ENCODE results near the gene CRIM1. TPM values are rescaled to one million over a fixed set of nuclear protein-coding genes. Genes with fewer than 3 reads are reported as not detected.
A peak's percentile ranks its signal among the peaks of the same experiment; 100 is the strongest.

Gene CRIM1
- total RNA-seq, 1 donor from 2014 or later: 273 TPM

- Histone ChIP-seq H3K4me3 (no peak overlapping the region), H3K36me3 (peaks cover 37 to 90% of the 10 kb centered on the region in 2 donors), H3K4me1 (peaks cover 3 to 39% of the 10 kb centered on the region in 2 donors), H3K9me3 (peaks cover 8 to 23% of the 10 kb centered on the region in 2 donors), H3K27me3 (no peaks in the 10 kb centered on the region), H3K27ac (peak overlapping the region; percentile 68 to 70)
- peak in 1 of 2 donors; percentile 82 for DNase-seq (ENCODE audit: low spot score in 2 of 2)
- intact Hi-C loops (cut with DNase I): loop anchor here (1.0 kb wide), 1 partner anchor 123 kb away; the partner anchor contains the start of gene CRIM1
- no peak for TF ChIP-seq CTCF (IDR thresholded peaks at IDR 0.05)
These were observed 122.8 kb downstream of the CRIM1 start for GRCh38 chr2:36478332-36478738.

- Histone ChIP-seq H3K36me3 (peaks cover 37 to 90% of the 10 kb centered on the region in 2 donors), H3K9me3 (peaks cover 8 to 23% of the 10 kb centered on the region in 2 donors), H3K27ac (peak overlapping the region; percentile 68 to 70), H3K27me3 (no peaks in the 10 kb centered on the region), H3K4me1 (peaks cover 3 to 46% of the 10 kb centered on the region in 2 donors), H3K4me3 (no peak overlapping the region)
- intact Hi-C loops (cut with DNase I): loop anchor here (1.0 kb wide), 1 partner anchor 124 kb away; the partner anchor contains the start of gene CRIM1
- DNase-seq (ENCODE audit: low spot score in 2 of 2): no peak
- TF ChIP-seq CTCF (IDR thresholded peaks at IDR 0.05): no peak
These were observed 123.4 kb downstream of the CRIM1 start for GRCh38 chr2:36478999-36479398.

GRCh38 chr2:36479406-36479805, 123.8 kb downstream of the CRIM1 start:
- peak overlapping the region; percentile 68 to 70 for H3K27ac ChIP-seq
- H3K4me3 ChIP-seq: no peak overlapping the region
- DNase-seq (ENCODE audit: low spot score in 2 of 2): no peak
- TF ChIP-seq CTCF (IDR thresholded peaks at IDR 0.05): no peak
- peaks cover 6 to 19% of the 10 kb centered on the region in 2 donors for H3K9me3 ChIP-seq
- H3K27me3 ChIP-seq: no peaks in the 10 kb centered on the region
- H3K36me3 ChIP-seq: peaks cover 37 to 90% of the 10 kb centered on the region in 2 donors
- intact Hi-C loops (cut with DNase I): no loop called here
- H3K4me1 ChIP-seq: peaks cover 5 to 50% of the 10 kb centered on the region in 2 donors

- no peaks in the 10 kb centered on the region for H3K27me3 ChIP-seq
- DNase-seq (ENCODE audit: low spot score in 2 of 2): no peak
- peaks cover under 1 to 13% of the 10 kb centered on the region in 2 donors for H3K9me3 ChIP-seq
- H3K4me1 ChIP-seq: peaks cover 10 to 56% of the 10 kb centered on the region in 2 donors
- peaks cover 37 to 88% of the 10 kb centered on the region in 2 donors for H3K36me3 ChIP-seq
- no peak for TF ChIP-seq CTCF (IDR thresholded peaks at IDR 0.05)
- no peak overlapping the region for H3K4me3 ChIP-seq
- peak overlapping the region; percentile 19 to 88 for H3K27ac ChIP-seq
- intact Hi-C loops (cut with DNase I): no loop called here
These were observed 124.5 kb downstream of the CRIM1 start for GRCh38 chr2:36480028-36480427.

- Histone ChIP-seq H3K27ac (peak overlapping the region; percentile 19 to 88), H3K9me3 (peaks cover 0 to 8% of the 10 kb centered on the region in 2 donors), H3K4me1 (peaks cover 16 to 62% of the 10 kb centered on the region in 2 donors), H3K36me3 (peaks cover 37 to 82% of the 10 kb centered on the region in 2 donors), H3K4me3 (no peak overlapping the region), H3K27me3 (no peaks in the 10 kb centered on the region)
- intact Hi-C loops (cut with DNase I): no loop called here
- no peak for TF ChIP-seq CTCF (IDR thresholded peaks at IDR 0.05)
- DNase-seq (ENCODE audit: low spot score in 2 of 2): no peak
These were observed 125.1 kb downstream of the CRIM1 start for GRCh38 chr2:36480636-36481035.

Data from ascending aorta (tissue), 2 donors.